ENCODE measurements around the gene CSTF2T. TPM values are rescaled to one million over a fixed set of nuclear protein-coding genes. Genes with fewer than 3 reads are reported as not detected.

CSTF2T gene
- total RNA-seq, result 10 to 100 TPM; 26.4 TPM

GRCh38 chr10:51699475-51700227 is at the start of gene CSTF2T:
Gene CSTF2T (minus strand): TSS chr10:51699595. CDS start chr10:51699549, 46 bp downstream.
- H3K4me1 Mint-ChIP-seq (ENCODE audit: low read depth), result peaks cover 48% of the 10 kb centered on the region
- intact Hi-C loops (cut with micrococcal nuclease), result loop anchor here (1.0 to 5.0 kb wide), 4 partner anchors 134 to 1077 kb away; partner anchors contain the start of gene SGMS1
- CTCF ChIA-PET, result interaction anchor here (0.8 kb wide), 1 partner anchor 233 kb away, joined by 3 read pairs; no protein-coding TSS in a partner anchor

GRCh38 chr10:51748959-51749358 is 49.6 kb upstream of the CSTF2T start:
- intact Hi-C loops (cut with micrococcal nuclease), result no loop called here

More at GRCh38 chr10:51699475-51700227, at the start of gene CSTF2T:
- no peaks in the 10 kb centered on the region for H3K27me3 Mint-ChIP-seq
- peak within 1 kb of the TSS; percentile 95 for H3K4me3 Mint-ChIP-seq
- DNase-seq, result peak; percentile 94
- peak within 1 kb of the TSS; percentile 100 for H3K27ac Mint-ChIP-seq
- peaks cover 33% of the 10 kb centered on the region for H3K36me3 Mint-ChIP-seq
- H3K9me3 Mint-ChIP-seq, result no peaks in the 10 kb centered on the region
- POLR2A ChIA-PET, result no interaction called here

GRCh38 chr10:51747216-51747615 is 47.8 kb upstream of the CSTF2T start:
- no peaks in the 10 kb centered on the region for H3K4me1 Mint-ChIP-seq (ENCODE audit: low read depth)
- H3K36me3 Mint-ChIP-seq, result no peaks in the 10 kb centered on the region
- intact Hi-C loops (cut with micrococcal nuclease), result no loop called here

More at GRCh38 chr10:51748959-51749358, 49.6 kb upstream of the CSTF2T start:
- Mint-ChIP-seq H3K27me3 (no peaks in the 10 kb centered on the region), H3K4me1 (ENCODE audit: low read depth) (no peaks in the 10 kb centered on the region), H3K36me3 (no peaks in the 10 kb centered on the region), H3K4me3 (no peak overlapping the region), H3K27ac (no peak overlapping the region), H3K9me3 (no peaks in the 10 kb centered on the region)
- ChIA-PET POLR2A (no interaction called here), CTCF (no interaction called here)
- no peak for DNase-seq

GRCh38 chr10:51745397-51745796 is 46.0 kb upstream of the CSTF2T start:
- CTCF ChIA-PET, result no interaction called here
- DNase-seq, result no peak

More at GRCh38 chr10:51747216-51747615, 47.8 kb upstream of the CSTF2T start:
- Mint-ChIP-seq H3K27me3 (no peaks in the 10 kb centered on the region), H3K27ac (no peak overlapping the region), H3K9me3 (no peaks in the 10 kb centered on the region), H3K4me3 (no peak overlapping the region)
- POLR2A ChIA-PET, result no interaction called here
- CTCF ChIA-PET, result no interaction called here
- no peak for DNase-seq

GRCh38 chr10:51744235-51745000 is 45.0 kb upstream of the CSTF2T start:
- Mint-ChIP-seq H3K9me3 (no peaks in the 10 kb centered on the region), H3K4me3 (no peak overlapping the region), H3K27me3 (no peaks in the 10 kb centered on the region), H3K36me3 (no peaks in the 10 kb centered on the region), H3K27ac (no peak overlapping the region), H3K4me1 (ENCODE audit: low read depth) (no peaks in the 10 kb centered on the region)
- no peak for DNase-seq
- intact Hi-C loops (cut with micrococcal nuclease), result no loop called here
- CTCF ChIA-PET, result no interaction called here
- POLR2A ChIA-PET, result no interaction called here

More at GRCh38 chr10:51745397-51745796, 46.0 kb upstream of the CSTF2T start:
- POLR2A ChIA-PET, result no interaction called here
- H3K27ac Mint-ChIP-seq, result no peak overlapping the region
- H3K27me3 Mint-ChIP-seq, result no peaks in the 10 kb centered on the region
- H3K9me3 Mint-ChIP-seq, result no peaks in the 10 kb centered on the region
- intact Hi-C loops (cut with micrococcal nuclease), result no loop called here
- no peaks in the 10 kb centered on the region for H3K36me3 Mint-ChIP-seq
- no peak overlapping the region for H3K4me3 Mint-ChIP-seq
- H3K4me1 Mint-ChIP-seq (ENCODE audit: low read depth), result no peaks in the 10 kb centered on the region

GRCh38 chr10:51743146-51743545 is 43.8 kb upstream of the CSTF2T start:
- CTCF ChIA-PET, result no interaction called here
- H3K27ac Mint-ChIP-seq, result no peak overlapping the region
- H3K9me3 Mint-ChIP-seq, result no peaks in the 10 kb centered on the region
- peaks cover under 1% of the 10 kb centered on the region for H3K27me3 Mint-ChIP-seq
- DNase-seq, result no peak
- POLR2A ChIA-PET, result no interaction called here
- H3K36me3 Mint-ChIP-seq, result no peaks in the 10 kb centered on the region
- H3K4me1 Mint-ChIP-seq (ENCODE audit: low read depth), result no peaks in the 10 kb centered on the region
- H3K4me3 Mint-ChIP-seq, result no peak overlapping the region
- intact Hi-C loops (cut with micrococcal nuclease), result no loop called here

GRCh38 chr10:51733057-51733456 is 33.7 kb upstream of the CSTF2T start:
- Mint-ChIP-seq H3K9me3 (no peaks in the 10 kb centered on the region), H3K27ac (no peak overlapping the region), H3K4me1 (ENCODE audit: low read depth) (no peaks in the 10 kb centered on the region), H3K36me3 (no peaks in the 10 kb centered on the region), H3K4me3 (no peak overlapping the region), H3K27me3 (peaks cover 6% of the 10 kb centered on the region)
- DNase-seq, result no peak
- POLR2A ChIA-PET, result no interaction called here
- intact Hi-C loops (cut with micrococcal nuclease), result no loop called here
- CTCF ChIA-PET, result no interaction called here

- no peak for DNase-seq
- Mint-ChIP-seq H3K4me1 (ENCODE audit: low read depth) (no peaks in the 10 kb centered on the region), H3K36me3 (no peaks in the 10 kb centered on the region), H3K27me3 (peaks cover 3% of the 10 kb centered on the region), H3K9me3 (no peaks in the 10 kb centered on the region), H3K27ac (no peak overlapping the region), H3K4me3 (no peak overlapping the region)
- POLR2A ChIA-PET, result interaction anchor here (0.9 kb wide), 1 partner anchor 9 kb away, joined by 3 read pairs; no protein-coding TSS in a partner anchor
- CTCF ChIA-PET, result no interaction called here
- intact Hi-C loops (cut with micrococcal nuclease), result no loop called here
Observed at GRCh38 chr10:51729822-51730555, 30.6 kb upstream of the CSTF2T start.

GRCh38 chr10:51724038-51724437 is 24.6 kb upstream of the CSTF2T start:
- H3K27me3 Mint-ChIP-seq, result peaks cover 3% of the 10 kb centered on the region
- H3K9me3 Mint-ChIP-seq, result no peaks in the 10 kb centered on the region
- intact Hi-C loops (cut with micrococcal nuclease), result no loop called here
- no peak overlapping the region for H3K4me3 Mint-ChIP-seq
- H3K27ac Mint-ChIP-seq, result no peak overlapping the region
- ChIA-PET CTCF (no interaction called here), POLR2A (no interaction called here)
- no peaks in the 10 kb centered on the region for H3K36me3 Mint-ChIP-seq
- DNase-seq, result no peak
- no peaks in the 10 kb centered on the region for H3K4me1 Mint-ChIP-seq (ENCODE audit: low read depth)

- no peaks in the 10 kb centered on the region for H3K9me3 Mint-ChIP-seq
- DNase-seq, result no peak
- CTCF ChIA-PET, result no interaction called here
- H3K27ac Mint-ChIP-seq, result no peak overlapping the region
- no peaks in the 10 kb centered on the region for H3K36me3 Mint-ChIP-seq
- H3K27me3 Mint-ChIP-seq, result peaks cover 10% of the 10 kb centered on the region
- H3K4me1 Mint-ChIP-seq (ENCODE audit: low read depth), result no peaks in the 10 kb centered on the region
- no peak overlapping the region for H3K4me3 Mint-ChIP-seq
- intact Hi-C loops (cut with micrococcal nuclease), result no loop called here
- POLR2A ChIA-PET, result no interaction called here
Observed at GRCh38 chr10:51718804-51719291, 19.5 kb upstream of the CSTF2T start.

- no peak for DNase-seq
- Mint-ChIP-seq H3K27me3 (peaks cover 8% of the 10 kb centered on the region), H3K27ac (no peak overlapping the region), H3K9me3 (no peaks in the 10 kb centered on the region), H3K4me1 (ENCODE audit: low read depth) (no peaks in the 10 kb centered on the region), H3K4me3 (no peak overlapping the region), H3K36me3 (no peaks in the 10 kb centered on the region)
- CTCF ChIA-PET, result no interaction called here
- intact Hi-C loops (cut with micrococcal nuclease), result no loop called here
- POLR2A ChIA-PET, result interaction anchor here (0.5 kb wide), 1 partner anchor 200 kb away, joined by 3 read pairs; no protein-coding TSS in a partner anchor
Observed at GRCh38 chr10:51716981-51717380, 17.6 kb upstream of the CSTF2T start.

- ChIA-PET POLR2A (no interaction called here), CTCF (no interaction called here)
- H3K36me3 Mint-ChIP-seq, result no peaks in the 10 kb centered on the region
- intact Hi-C loops (cut with micrococcal nuclease), result no loop called here
- H3K27me3 Mint-ChIP-seq, result peaks cover 7% of the 10 kb centered on the region
- H3K27ac Mint-ChIP-seq, result no peak overlapping the region
- H3K9me3 Mint-ChIP-seq, result no peaks in the 10 kb centered on the region
- no peak overlapping the region for H3K4me3 Mint-ChIP-seq
- no peak for DNase-seq
- peaks cover 24% of the 10 kb centered on the region for H3K4me1 Mint-ChIP-seq (ENCODE audit: low read depth)
Observed at GRCh38 chr10:51711519-51711891, 12.1 kb upstream of the CSTF2T start.

Measured in activated CD4-positive, alpha-beta memory T cell treated with anti-CD3 and anti-CD28 coated beads for 36 hours (primary cell).